ENCODE data around the gene KDM3B. TPM values are rescaled to one million over a fixed set of nuclear protein-coding genes. Genes with fewer than 3 reads are reported as not detected.

Gene KDM3B
- total RNA-seq, 1 donor from 2014 or later, result 40.7 TPM

DNA sequence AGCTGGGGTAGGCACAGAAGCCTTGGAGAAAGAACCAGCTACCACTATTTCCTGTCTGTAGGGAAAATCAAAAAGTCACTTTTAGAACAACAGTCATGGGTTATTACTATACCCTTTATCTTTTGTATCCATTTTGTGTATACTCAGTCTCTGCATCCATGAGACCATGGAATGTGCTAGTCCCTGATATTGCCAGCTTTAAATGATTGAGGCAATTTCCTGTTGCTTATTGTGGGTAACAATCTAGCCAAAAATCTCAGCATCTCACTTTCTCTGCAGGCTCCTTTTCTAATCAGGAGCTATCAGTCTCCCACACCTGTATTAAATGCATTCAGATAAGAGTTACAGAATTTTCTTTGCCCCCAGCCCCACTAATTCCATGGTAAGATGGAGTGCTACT lies 968 bp upstream of the KDM3B start:
- no peak for DNase-seq
- peak overlapping the region; percentile 99 for H3K27ac ChIP-seq (replicated peaks)
- no peak overlapping the region for H3K4me3 ChIP-seq
- TF ChIP-seq, protein P1, sequence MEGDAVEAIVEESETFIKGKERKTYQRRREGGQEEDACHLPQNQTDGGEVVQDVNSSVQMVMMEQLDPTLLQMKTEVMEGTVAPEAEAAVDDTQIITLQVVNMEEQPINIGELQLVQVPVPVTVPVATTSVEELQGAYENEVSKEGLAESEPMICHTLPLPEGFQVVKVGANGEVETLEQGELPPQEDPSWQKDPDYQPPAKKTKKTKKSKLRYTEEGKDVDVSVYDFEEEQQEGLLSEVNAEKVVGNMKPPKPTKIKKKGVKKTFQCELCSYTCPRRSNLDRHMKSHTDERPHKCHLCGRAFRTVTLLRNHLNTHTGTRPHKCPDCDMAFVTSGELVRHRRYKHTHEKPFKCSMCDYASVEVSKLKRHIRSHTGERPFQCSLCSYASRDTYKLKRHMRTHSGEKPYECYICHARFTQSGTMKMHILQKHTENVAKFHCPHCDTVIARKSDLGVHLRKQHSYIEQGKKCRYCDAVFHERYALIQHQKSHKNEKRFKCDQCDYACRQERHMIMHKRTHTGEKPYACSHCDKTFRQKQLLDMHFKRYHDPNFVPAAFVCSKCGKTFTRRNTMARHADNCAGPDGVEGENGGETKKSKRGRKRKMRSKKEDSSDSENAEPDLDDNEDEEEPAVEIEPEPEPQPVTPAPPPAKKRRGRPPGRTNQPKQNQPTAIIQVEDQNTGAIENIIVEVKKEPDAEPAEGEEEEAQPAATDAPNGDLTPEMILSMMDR (IDR thresholded peaks at IDR 0.05; ENCODE audit: borderline replicate concordance), result no peak
- peaks cover 7% of the 10 kb centered on the region for H3K9me3 ChIP-seq (replicated peaks)
- intact Hi-C loops (cut with micrococcal nuclease), result no loop called here
- H3K36me3 ChIP-seq, result peaks cover 21% of the 10 kb centered on the region
- H3K27me3 ChIP-seq (ENCODE audit: low read depth), result no peaks in the 10 kb centered on the region
- peaks cover 71% of the 10 kb centered on the region for H3K4me1 ChIP-seq

- H3K27ac ChIP-seq (replicated peaks), result peak overlapping the region; percentile 99
- peak overlapping the region; percentile 95 for H3K4me3 ChIP-seq
- H3K27me3 ChIP-seq (ENCODE audit: low read depth), result no peaks in the 10 kb centered on the region
- peaks cover 7% of the 10 kb centered on the region for H3K9me3 ChIP-seq (replicated peaks)
- TF ChIP-seq, protein P1 (IDR thresholded peaks at IDR 0.05; ENCODE audit: borderline replicate concordance), result peak; percentile 55
- peak; percentile 62 for DNase-seq
- peaks cover 6% of the 10 kb centered on the region for H3K36me3 ChIP-seq
- peaks cover 85% of the 10 kb centered on the region for H3K4me1 ChIP-seq
- intact Hi-C loops (cut with micrococcal nuclease), result no loop called here
Measured at GRCh38 chr5:138352722-138353559, 456 bp downstream of the KDM3B start.

DNA sequence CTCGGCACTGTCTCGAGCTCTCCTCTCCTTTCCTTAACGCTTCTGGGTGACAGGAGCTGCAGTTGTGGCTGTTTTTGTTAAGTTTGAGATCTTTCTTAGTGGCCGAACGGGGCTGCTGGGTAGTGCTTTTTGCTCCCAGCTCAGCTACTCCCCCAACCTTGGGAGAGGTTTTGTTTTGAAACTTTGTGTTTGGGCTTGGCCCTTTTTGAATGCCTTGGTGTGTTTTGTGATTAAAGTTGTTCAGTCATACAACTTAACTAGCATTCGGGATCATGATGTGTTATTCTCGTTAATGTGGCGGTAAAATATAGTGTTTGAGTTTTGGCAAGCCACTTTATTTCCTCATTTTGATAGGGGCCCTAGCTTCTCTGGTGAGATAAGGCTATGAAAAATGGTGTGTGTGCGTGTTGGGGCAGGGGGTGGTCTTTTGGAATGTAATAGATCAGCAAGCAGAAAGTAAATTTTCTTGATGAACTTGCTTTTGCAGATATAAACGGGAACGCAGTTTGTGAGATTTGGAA lies 1.1 kb downstream of the KDM3B start:
- Histone ChIP-seq H3K4me1 (peaks cover 90% of the 10 kb centered on the region), H3K4me3 (peak overlapping the region; percentile 95), H3K36me3 (no peaks in the 10 kb centered on the region), H3K27me3 (ENCODE audit: low read depth) (no peaks in the 10 kb centered on the region), H3K27ac (replicated peaks) (peak overlapping the region; percentile 99), H3K9me3 (replicated peaks) (peaks cover 7% of the 10 kb centered on the region)
- intact Hi-C loops (cut with micrococcal nuclease), result no loop called here
- TF ChIP-seq, protein P1 (IDR thresholded peaks at IDR 0.05; ENCODE audit: borderline replicate concordance), result no peak
- no peak for DNase-seq

GRCh38 chr5:138354387-138354786 lies 1.9 kb downstream of the KDM3B start:
- H3K27me3 ChIP-seq (ENCODE audit: low read depth), result no peaks in the 10 kb centered on the region
- peaks cover 90% of the 10 kb centered on the region for H3K4me1 ChIP-seq
- no peaks in the 10 kb centered on the region for H3K36me3 ChIP-seq
- H3K27ac ChIP-seq (replicated peaks), result peak overlapping the region; percentile 99
- intact Hi-C loops (cut with micrococcal nuclease), result no loop called here
- peaks cover 7% of the 10 kb centered on the region for H3K9me3 ChIP-seq (replicated peaks)
- DNase-seq, result no peak
- TF ChIP-seq, protein P1 (IDR thresholded peaks at IDR 0.05; ENCODE audit: borderline replicate concordance), result no peak
- peak overlapping the region; percentile 95 for H3K4me3 ChIP-seq

GRCh38 chr5:138354926-138355378 lies 2.5 kb downstream of the KDM3B start:
- Histone ChIP-seq H3K27ac (replicated peaks) (peak overlapping the region; percentile 99), H3K9me3 (replicated peaks) (peaks cover 7% of the 10 kb centered on the region), H3K4me3 (peak overlapping the region; percentile 95), H3K27me3 (ENCODE audit: low read depth) (no peaks in the 10 kb centered on the region), H3K36me3 (no peaks in the 10 kb centered on the region), H3K4me1 (peaks cover 90% of the 10 kb centered on the region)
- no peak for DNase-seq
- intact Hi-C loops (cut with micrococcal nuclease), result no loop called here
- TF ChIP-seq, protein P1 (IDR thresholded peaks at IDR 0.05; ENCODE audit: borderline replicate concordance), result no peak

All from left ventricle myocardium inferior (tissue), 1 donor.